ENCODE measurements around the gene CCSER1.

GRCh38 chr4:91488946-91489345 lies 1361.8 kb downstream of the CCSER1 start:
- TF ChIP-seq, protein P1, sequence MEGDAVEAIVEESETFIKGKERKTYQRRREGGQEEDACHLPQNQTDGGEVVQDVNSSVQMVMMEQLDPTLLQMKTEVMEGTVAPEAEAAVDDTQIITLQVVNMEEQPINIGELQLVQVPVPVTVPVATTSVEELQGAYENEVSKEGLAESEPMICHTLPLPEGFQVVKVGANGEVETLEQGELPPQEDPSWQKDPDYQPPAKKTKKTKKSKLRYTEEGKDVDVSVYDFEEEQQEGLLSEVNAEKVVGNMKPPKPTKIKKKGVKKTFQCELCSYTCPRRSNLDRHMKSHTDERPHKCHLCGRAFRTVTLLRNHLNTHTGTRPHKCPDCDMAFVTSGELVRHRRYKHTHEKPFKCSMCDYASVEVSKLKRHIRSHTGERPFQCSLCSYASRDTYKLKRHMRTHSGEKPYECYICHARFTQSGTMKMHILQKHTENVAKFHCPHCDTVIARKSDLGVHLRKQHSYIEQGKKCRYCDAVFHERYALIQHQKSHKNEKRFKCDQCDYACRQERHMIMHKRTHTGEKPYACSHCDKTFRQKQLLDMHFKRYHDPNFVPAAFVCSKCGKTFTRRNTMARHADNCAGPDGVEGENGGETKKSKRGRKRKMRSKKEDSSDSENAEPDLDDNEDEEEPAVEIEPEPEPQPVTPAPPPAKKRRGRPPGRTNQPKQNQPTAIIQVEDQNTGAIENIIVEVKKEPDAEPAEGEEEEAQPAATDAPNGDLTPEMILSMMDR (IDR thresholded peaks at IDR 0.05) = no peak
- no peak for TF ChIP-seq POLR2A (IDR thresholded peaks at IDR 0.05)
